Measurements from ENCODE around the gene ZNF200. TPM values are rescaled to one million over a fixed set of nuclear protein-coding genes. Genes with fewer than 3 reads are reported as not detected.
A peak's percentile ranks its signal among the peaks of the same experiment; 100 is the strongest.

The ZNF200 gene
- total RNA-seq, 6 experiments from 2014 or later = 1.9 to 4.8 (median 3.5) TPM

- Histone ChIP-seq H3K4me1 (no peaks in the 10 kb centered on the region), H3K4me3 (peak overlapping the region; percentile 69 to 72 (median 71)), H3K27ac (peak overlapping the region; percentile 90 to 98 (median 93)), H3K36me3 (no peaks in the 10 kb centered on the region), H3K27me3 (no peaks in the 10 kb centered on the region), H3K9me3 (no peaks in the 10 kb centered on the region)
- WGBS (ENCODE audit: insufficient coverage, low coverage, low lambda C conversion rate, missing lambda C conversion rate) = 2% methylated on average over 39 of the region's 77 CpGs
- ATAC-seq (peak; percentile 90 to 95 (median 92)), DNase-seq (peak; percentile 97 to 98 (median 98))
- intact Hi-C loops (cut with DNase I) = no loop called here
- peak; percentile 83 for TF ChIP-seq POLR2A (IDR thresholded peaks at IDR 0.05)
- TF ChIP-seq, protein P1, sequence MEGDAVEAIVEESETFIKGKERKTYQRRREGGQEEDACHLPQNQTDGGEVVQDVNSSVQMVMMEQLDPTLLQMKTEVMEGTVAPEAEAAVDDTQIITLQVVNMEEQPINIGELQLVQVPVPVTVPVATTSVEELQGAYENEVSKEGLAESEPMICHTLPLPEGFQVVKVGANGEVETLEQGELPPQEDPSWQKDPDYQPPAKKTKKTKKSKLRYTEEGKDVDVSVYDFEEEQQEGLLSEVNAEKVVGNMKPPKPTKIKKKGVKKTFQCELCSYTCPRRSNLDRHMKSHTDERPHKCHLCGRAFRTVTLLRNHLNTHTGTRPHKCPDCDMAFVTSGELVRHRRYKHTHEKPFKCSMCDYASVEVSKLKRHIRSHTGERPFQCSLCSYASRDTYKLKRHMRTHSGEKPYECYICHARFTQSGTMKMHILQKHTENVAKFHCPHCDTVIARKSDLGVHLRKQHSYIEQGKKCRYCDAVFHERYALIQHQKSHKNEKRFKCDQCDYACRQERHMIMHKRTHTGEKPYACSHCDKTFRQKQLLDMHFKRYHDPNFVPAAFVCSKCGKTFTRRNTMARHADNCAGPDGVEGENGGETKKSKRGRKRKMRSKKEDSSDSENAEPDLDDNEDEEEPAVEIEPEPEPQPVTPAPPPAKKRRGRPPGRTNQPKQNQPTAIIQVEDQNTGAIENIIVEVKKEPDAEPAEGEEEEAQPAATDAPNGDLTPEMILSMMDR (IDR thresholded peaks at IDR 0.05) = peak in 3 of 4 donors; percentile 11 to 25 (median 24)
Observed at GRCh38 chr16:3264137-3265036, 29.4 kb upstream of the ZNF200 start.

GRCh38 chr16:3262517-3262916, 27.6 kb upstream of the ZNF200 start:
- intact Hi-C loops (cut with DNase I) = no loop called here
- Histone ChIP-seq H3K36me3 (no peaks in the 10 kb centered on the region), H3K27me3 (no peaks in the 10 kb centered on the region), H3K9me3 (no peaks in the 10 kb centered on the region), H3K4me1 (no peaks in the 10 kb centered on the region), H3K4me3 (no peak overlapping the region), H3K27ac (peak overlapping the region in 1 of 3 donors; percentile 93)
- WGBS (ENCODE audit: insufficient coverage, low coverage, low lambda C conversion rate, missing lambda C conversion rate) = 80% methylated on average over 1 of the region's 4 CpGs
- DNase-seq = no peak
- no peak for ATAC-seq
- TF ChIP-seq, protein P1 (IDR thresholded peaks at IDR 0.05) = no peak
- TF ChIP-seq POLR2A (IDR thresholded peaks at IDR 0.05) = no peak

DNA sequence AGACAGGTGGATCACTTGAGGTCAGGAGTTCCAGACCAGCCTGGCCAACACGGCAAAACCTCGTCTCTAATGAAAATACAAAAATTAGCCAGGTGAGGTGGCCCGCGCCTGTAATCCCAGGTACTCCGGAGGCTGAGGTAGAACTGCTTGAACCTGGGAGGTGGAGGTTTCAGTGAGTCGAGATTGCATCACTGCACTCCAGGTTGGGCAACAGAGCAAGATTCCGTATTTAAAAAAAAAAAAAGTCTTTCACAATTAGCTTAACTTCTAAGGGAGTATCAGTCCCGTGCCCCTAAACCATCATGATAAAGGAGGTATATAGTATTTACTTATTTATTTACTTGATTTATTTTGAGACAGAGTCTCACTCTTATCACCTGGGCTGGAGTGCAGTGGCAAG, 24.9 kb upstream of the ZNF200 start:
- ATAC-seq (no peak), DNase-seq (no peak)
- Histone ChIP-seq H3K4me3 (no peak overlapping the region), H3K36me3 (no peaks in the 10 kb centered on the region), H3K4me1 (no peaks in the 10 kb centered on the region), H3K9me3 (no peaks in the 10 kb centered on the region), H3K27me3 (no peaks in the 10 kb centered on the region), H3K27ac (peak overlapping the region; percentile 29 to 55 (median 32))
- intact Hi-C loops (cut with DNase I) = no loop called here
- TF ChIP-seq POLR2A (IDR thresholded peaks at IDR 0.05) = no peak
- TF ChIP-seq, protein P1 (IDR thresholded peaks at IDR 0.05) = no peak
- 65% methylated on average over 8 of the region's 8 CpGs for WGBS (ENCODE audit: insufficient coverage, low coverage, low lambda C conversion rate, missing lambda C conversion rate)

DNA sequence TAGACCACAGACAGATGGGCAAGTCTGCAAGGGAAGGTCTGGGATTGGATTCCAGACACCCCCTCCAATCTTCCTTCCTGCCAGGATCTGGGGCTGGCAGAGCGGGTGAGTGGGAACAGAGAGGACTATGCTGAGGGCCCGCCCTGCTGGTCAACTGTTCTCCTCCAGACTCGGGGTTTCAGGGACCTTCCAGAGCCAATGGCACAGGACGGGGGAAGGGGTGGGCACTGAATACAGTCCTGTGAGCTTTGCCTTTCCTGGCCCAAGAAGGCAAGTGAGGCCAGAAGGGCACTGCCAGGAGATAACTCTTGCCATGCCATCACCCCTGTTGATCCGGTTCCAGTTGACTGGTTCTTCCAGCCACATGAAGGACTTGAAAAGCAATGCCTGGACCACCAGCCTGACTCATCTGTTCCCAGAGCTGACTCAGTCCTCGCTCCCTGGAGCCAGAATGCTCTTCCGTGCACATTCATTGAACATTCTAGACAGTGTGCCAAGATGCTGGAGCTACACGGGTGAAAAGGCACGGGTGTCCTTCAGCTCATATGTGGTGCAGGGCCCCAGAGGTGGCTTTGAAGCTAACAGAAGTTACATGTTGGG, 22.0 kb upstream of the ZNF200 start:
- no peak for TF ChIP-seq POLR2A (IDR thresholded peaks at IDR 0.05)
- TF ChIP-seq, protein P1 (IDR thresholded peaks at IDR 0.05) = no peak
- no peaks in the 10 kb centered on the region for H3K36me3 ChIP-seq
- intact Hi-C loops (cut with DNase I) = no loop called here
- H3K9me3 ChIP-seq = no peaks in the 10 kb centered on the region
- no peaks in the 10 kb centered on the region for H3K4me1 ChIP-seq
- DNase-seq (no peak), ATAC-seq (peak in 1 of 4 donors; percentile 7)
- no CpG with 5 or more reads among the region's 9 CpGs for WGBS (ENCODE audit: insufficient coverage, low coverage, low lambda C conversion rate, missing lambda C conversion rate)
- H3K27me3 ChIP-seq = no peaks in the 10 kb centered on the region
- H3K27ac ChIP-seq = no peak overlapping the region
- no peak overlapping the region for H3K4me3 ChIP-seq

Measured in right lobe of liver (tissue), 6 donors.